Testis (tissue), 3 donors: ENCODE data around the gene EHD4. TPM values are rescaled to one million over a fixed set of nuclear protein-coding genes. Genes with fewer than 3 reads are reported as not detected.

Experiments
- DNase-seq: peaks from one replicate; pipeline ENCODE4 v3.0.0-alpha.2; 2019
- H3K27ac ChIP-seq, 2 donors: fragments of 200-600 bp; sonication (generic); one replicate each; pipeline ENCODE4 v1.5.1; 2019
- H3K27me3 ChIP-seq: fragments of 200-600 bp; sonication (generic); one replicate; pipeline ENCODE4 v1.5.1; 2019
- H3K36me3 ChIP-seq: fragments of 200-600 bp; sonication (generic); one replicate; pipeline ENCODE4 v1.5.1; 2017; ENCODE audit warnings: low read depth; ENCODE audit errors: missing control alignments
- H3K4me1 ChIP-seq: fragments of 200-600 bp; sonication (generic); one replicate; pipeline ENCODE4 v1.5.1; 2019
- H3K4me3 ChIP-seq, 2 donors: fragments of 200-600 bp; sonication (generic); one replicate each; pipeline ENCODE4 v1.5.1; 2017 to 2019
- H3K9me3 ChIP-seq: fragments of 200-600 bp; sonication (generic); one replicate; pipeline ENCODE4 v1.5.1; 2017
- CTCF ChIP-seq, 3 experiments: fragments of 450-650 bp in 2 of 3; fragments of 200-600 bp in 1 of 3; sonication (generic) in 1 of 3; IDR thresholded peaks; one replicate each; pipeline ENCODE4 v1.5.1; 2016 to 2019; ENCODE audit warnings: antibody characterized with exemption in 3 of 3, mild to moderate bottlenecking in 2 of 3, moderate library complexity in 1 of 3
- POLR2A ChIP-seq: fragments of 450-650 bp; IDR thresholded peaks from one replicate; pipeline ENCODE4 v1.6.1; 2017; ENCODE audit warnings: antibody characterized with exemption, mild to moderate bottlenecking, moderate library complexity
- WGBS, 2 donors: methylation state at CpG; one replicate each; pipeline ENCODE4 v1.1.5; 2018; 5-methylcytosine and 5-hydroxymethylcytosine counted together
- intact Hi-C: fragments of 100-400 bp; cut with DNase I; formaldehyde crosslinking; loops from one replicate; pipeline ENCODE4 v1.15.1; 2023; ENCODE audit warnings: low total_unique reads
- polyA plus RNA-seq: library from polyadenylated mRNA; stranded (reverse); fragments of 350-450 nt; fragmentation: Illumina TruSeq; extraction: RNeasy Lipid Tissue Mini Kit (QIAGEN cat#74804); gene quantifications from one replicate; pipeline ENCODE4 v1.2.3, GENCODE V29; 2014; ENCODE audit warnings: low read depth, low replicate concordance; ENCODE audit not compliant: insufficient read depth
- total RNA-seq, 2 donors: library from RNA; depleted of rRNA; stranded (reverse); fragments of >200 nt; gene quantifications; one replicate each; pipeline ENCODE4 v1.2.3, GENCODE V29; 2016

Gene EHD4
- total and polyA plus RNA-seq, 3 donors from 2014 or later = 8.0 to 10.2 (median 9.4) TPM

GRCh38 chr15:41958002-41958420 lies 14.3 kb downstream of the EHD4 start:
- DNase-seq = no peak
- Histone ChIP-seq H3K4me1 (no peaks in the 10 kb centered on the region), H3K27ac (no peak overlapping the region), H3K4me3 (no peak overlapping the region), H3K27me3 (no peaks in the 10 kb centered on the region), H3K36me3 (no peaks in the 10 kb centered on the region), H3K9me3 (no peaks in the 10 kb centered on the region)
- 59 to 68% methylated on average over 7 of the region's 7 CpGs for WGBS, 2 donors
- no peak for TF ChIP-seq CTCF (IDR thresholded peaks at IDR 0.05)
- no peak for TF ChIP-seq POLR2A
- intact Hi-C loops = no loop called here

GRCh38 chr15:41957021-41957897 lies 15.1 kb downstream of the EHD4 start:
- 86 to 88% methylated on average over 12 of the region's 12 CpGs for WGBS, 2 donors
- DNase-seq = no peak
- Histone ChIP-seq H3K4me3 (no peak overlapping the region), H3K27ac (no peak overlapping the region), H3K9me3 (no peaks in the 10 kb centered on the region), H3K4me1 (no peaks in the 10 kb centered on the region), H3K27me3 (no peaks in the 10 kb centered on the region), H3K36me3 (no peaks in the 10 kb centered on the region)
- TF ChIP-seq POLR2A (no peak), CTCF (IDR thresholded peaks at IDR 0.05) (no peak)
- intact Hi-C loops = no loop called here

GRCh38 chr15:41955807-41956525 lies 16.4 kb downstream of the EHD4 start:
- H3K27me3 ChIP-seq = no peaks in the 10 kb centered on the region
- WGBS, 2 donors = 58 to 61% methylated on average over 17 to 21 of the region's 21 CpGs
- DNase-seq = no peak
- no peaks in the 10 kb centered on the region for H3K4me1 ChIP-seq
- intact Hi-C loops = no loop called here
- no peak overlapping the region for H3K27ac ChIP-seq
- H3K9me3 ChIP-seq = no peaks in the 10 kb centered on the region
- no peak for TF ChIP-seq CTCF (IDR thresholded peaks at IDR 0.05)
- H3K36me3 ChIP-seq = no peaks in the 10 kb centered on the region
- H3K4me3 ChIP-seq = no peak overlapping the region

GRCh38 chr15:41955100-41955499 lies 17.3 kb downstream of the EHD4 start:
- no peak overlapping the region for H3K27ac ChIP-seq
- TF ChIP-seq CTCF (IDR thresholded peaks at IDR 0.05) = no peak
- no peak for TF ChIP-seq POLR2A
- no peaks in the 10 kb centered on the region for H3K36me3 ChIP-seq
- no peaks in the 10 kb centered on the region for H3K4me1 ChIP-seq
- intact Hi-C loops = no loop called here
- H3K27me3 ChIP-seq = no peaks in the 10 kb centered on the region
- H3K4me3 ChIP-seq = no peak overlapping the region
- no peak for DNase-seq
- H3K9me3 ChIP-seq = no peaks in the 10 kb centered on the region
- WGBS, 2 donors = 74 to 81% methylated on average over 6 to 7 of the region's 7 CpGs
